HG02938 (cell line): ENCODE results near the gene CDC42BPB.

Experiments used
- ATAC-seq: cut with Tn5 transposase; IDR thresholded peaks from one replicate; pipeline ENCODE4 v1.9.1; 2021; ENCODE audit warnings: mild to moderate bottlenecking, moderate library complexity; ENCODE audit not compliant: unreplicated experiment

CDC42BPB gene

DNA sequence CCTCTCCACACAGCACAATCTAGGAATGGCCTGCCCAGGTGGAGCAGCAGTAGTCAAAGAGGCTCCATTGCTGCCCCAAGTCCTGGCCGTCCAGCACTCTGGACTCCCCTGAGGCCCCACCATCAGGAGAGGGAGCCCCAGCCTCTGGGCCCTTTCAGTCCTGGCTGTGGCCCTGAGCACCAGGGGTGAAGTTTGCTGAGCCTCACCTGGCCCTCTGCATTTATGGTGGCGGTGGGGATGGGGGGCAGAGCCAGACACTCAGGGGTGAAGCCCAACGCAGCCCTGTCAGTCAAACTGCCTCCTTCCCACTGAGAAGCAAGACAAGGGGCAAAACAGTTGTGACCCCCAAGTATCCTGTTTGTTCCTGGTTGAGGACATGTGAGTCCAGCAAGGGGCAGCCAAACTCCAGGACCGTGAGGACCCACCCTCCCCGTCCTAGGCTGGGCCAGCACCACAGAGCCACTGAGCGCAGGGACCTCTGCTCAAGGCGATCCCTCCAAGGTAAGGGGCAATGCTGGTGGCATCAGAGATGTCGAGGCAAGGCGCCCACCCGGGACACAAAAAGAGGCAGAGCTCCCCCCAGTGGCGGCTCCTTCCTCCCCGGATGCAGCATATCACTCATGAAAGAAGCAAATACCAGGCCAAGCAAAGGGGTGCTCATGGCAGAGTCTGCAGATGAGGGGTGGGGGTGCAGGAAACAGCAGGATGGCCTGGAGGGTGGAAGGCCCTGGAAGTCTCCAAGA is 139.7 kb downstream of the CDC42BPB start:
- ATAC-seq: no peak

DNA sequence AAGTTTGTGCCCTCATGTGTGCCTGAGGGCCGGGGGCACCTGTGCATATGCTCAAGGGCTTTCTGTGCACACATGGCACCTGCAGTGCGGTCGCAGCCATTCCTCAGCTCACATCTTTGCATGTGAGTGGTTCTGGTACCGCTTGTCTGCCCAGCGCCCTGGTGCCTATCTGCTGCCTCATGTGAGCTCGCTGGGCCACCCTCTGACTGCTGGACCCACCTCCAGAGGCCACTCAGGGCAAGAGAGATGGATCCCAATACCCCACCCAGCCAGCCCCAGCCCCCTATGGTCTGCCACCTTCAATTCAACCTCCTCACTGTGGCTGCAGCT is 140.3 kb downstream of the CDC42BPB start:
- no peak for ATAC-seq

DNA sequence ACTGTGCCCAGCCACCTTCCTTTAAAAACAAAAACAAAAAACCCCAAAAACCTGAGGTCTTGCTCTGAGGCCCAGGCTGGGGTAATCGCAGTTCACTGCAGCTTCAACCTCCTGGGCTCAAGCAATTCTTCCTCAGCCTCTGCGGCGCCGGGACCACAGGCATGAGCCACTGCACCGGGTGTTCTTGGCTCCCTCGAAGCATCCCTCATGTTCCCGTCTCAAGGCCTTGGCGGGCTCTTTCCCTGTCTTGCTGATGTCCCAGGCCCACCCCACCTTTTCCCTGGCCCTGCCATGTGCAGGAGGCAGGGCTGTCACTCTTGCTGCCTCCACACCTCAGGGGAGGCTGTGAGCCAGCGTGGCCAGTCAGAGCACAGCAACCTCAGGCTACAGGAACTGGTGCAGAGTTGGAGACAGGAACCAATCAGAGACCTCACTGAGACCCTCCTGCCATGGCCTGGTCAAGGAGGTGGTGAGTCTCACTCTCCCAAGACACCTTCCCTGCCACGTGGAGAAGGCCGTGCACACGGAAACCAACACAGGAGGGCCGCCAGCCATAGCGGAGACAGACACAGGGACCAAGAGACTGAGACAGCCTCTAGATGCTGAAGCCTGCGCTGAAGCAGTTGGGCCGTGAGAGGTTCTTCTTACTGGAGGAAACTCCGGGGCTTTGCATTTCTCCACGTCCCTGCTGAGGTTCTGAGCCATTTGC is 140.8 kb downstream of the CDC42BPB start:
- no peak for ATAC-seq

DNA sequence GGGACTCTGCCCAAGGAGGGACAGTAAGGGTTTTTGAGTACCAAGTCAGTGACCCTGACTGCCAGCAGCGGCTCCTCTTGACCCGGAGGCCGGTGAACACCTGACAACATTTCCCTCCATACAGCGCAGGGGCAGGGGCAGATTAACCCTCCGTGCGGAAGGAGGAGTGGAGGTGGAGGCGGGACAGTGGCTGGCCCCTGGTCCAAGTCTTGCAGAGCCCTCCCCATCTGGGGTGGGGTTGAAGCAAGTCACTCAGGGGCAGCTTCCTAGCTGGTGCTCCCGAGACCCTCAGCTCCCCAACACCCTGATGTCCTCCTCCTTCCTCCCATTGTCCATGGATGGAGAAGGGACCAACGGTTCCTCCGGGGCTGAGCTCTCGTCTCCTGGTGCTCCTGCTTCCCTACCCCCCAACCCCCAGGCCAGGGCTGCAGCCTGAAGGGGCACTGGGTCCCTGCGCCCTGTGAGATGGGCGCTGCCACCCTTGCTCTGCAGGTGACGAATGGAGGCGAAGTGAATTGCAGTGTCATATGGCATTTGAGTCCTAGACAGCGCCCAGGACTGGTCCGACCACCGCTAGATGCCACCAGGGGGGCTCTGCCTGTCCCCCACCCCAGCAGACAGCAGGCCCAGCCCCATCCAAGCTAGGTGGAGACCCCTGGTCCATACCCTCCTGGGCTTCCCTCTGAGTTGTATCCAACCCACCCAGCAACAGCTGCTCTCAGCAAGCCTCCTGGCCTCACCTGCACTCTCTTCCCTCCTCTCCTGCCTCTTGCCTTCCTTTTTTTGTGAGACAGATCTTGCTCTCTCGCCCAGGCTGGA is 141.8 kb downstream of the CDC42BPB start:
- ATAC-seq: no peak

DNA sequence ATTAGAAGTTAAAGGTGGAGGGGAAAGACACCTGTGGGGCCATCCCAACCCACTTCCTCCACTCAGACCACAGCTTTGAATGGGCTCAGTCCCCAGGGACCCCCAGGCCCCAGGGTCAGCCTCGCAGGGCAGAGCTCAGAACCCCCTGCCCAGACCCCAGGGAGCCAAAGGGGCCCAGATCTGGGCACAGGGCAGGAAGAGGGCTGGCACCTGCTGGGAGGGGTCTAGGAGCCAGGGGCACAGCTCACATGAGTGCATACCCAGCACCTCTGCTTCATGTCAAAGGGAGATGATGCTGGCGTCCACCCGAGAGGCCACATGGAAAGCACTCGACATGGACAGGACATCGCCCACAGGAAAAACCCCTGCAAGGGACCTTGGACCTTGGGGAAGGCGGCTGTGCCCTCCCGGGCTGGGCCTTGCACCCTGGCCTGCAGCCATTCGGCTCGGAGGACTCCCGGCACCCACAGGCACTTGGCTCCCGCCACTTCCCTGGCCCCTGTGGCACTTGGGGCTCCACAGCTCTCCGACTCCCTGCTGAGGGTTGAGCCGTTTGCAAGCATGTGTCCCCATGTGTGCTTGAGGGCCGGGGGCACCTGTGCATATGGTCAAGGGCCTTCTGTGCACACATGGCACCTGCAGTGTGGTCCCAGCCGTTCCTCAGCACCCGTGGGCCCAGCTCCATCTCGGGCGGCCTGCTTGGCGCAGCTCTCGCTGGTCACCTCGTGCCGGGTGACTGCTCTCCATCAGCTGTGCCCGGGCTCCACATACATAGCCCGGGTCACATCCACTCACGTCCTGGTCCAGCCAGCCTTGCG is 142.7 kb downstream of the CDC42BPB start:
- ATAC-seq: no peak

DNA sequence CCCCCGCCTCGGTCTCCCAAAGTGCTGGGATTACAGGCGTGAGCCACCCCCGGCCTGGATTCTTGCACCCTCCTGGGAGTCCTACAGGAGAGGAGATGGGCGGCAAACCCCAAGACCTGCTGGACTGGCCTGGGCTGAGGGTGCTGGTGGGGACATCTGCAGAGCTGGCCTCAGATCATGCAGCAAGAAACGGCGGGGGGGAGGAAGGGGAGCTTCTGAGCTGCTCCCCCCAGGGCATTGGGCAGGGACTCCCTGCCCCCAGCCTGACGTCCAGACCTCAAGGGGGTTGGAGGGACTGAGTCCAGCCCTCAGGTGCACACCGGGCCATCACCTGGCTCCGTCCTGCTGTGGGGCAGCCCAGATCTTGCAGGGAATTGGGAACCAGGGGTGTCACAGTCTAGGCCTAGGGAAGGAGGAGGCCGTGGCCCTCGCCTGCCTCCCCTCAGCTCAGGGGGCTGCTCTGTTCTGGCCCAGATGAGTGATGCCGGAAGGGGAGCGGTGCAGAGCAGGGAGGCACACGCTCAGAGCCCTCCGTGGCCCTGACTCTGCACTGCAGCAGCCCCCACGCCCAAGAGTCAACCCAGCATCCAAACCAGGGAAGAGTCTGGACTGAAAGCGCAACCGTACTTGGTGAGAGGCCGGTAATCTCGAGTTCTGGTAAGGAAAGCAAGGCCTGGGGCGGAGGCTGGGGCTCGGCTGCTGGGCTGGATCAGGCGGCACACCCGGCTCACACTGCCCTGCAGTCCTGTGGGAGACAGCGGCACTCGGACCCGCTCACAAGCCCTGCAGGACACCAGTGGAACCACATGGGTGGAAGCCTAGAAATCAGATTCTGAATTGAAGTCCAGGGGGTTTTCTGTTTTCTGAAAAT is 143.8 kb downstream of the CDC42BPB start:
- no peak for ATAC-seq

DNA sequence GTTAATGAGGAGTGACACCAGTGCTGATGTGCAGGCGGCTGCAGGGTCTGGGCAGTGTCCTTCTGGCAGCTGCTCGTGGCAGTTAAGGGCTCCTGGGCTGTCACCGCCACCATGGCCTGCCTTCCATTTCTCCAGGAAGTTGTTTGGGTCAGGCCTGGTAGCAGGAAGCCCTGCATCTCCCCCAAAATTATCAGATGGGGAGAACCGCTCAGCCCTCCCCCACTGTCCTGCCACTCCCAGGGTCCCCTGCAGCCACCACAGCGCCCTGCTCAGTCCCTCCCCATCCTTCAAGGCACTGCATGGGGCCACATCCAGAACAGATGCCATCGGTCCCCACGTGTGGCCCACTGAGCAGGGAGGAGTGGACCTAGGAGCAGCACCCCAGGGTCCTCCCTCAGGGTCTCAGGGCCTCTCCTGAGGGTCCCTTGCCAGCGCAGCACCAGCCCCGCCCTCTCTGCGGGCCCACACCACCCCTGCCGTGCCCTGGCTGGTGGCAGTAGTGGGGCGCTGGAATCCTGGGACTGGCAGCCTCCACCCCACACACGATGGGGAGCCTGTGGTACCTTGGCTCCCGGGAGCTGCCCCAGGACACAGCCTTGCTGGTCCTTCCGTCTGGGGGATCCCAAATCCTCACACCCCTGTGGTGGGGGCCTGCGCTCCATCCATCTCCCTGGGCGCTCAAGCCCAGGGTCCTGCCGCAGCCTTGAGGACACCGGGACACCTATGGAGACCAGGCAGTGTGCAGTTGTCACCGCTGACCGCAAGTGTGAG is 145.2 kb downstream of the CDC42BPB start:
- ATAC-seq: no peak

DNA sequence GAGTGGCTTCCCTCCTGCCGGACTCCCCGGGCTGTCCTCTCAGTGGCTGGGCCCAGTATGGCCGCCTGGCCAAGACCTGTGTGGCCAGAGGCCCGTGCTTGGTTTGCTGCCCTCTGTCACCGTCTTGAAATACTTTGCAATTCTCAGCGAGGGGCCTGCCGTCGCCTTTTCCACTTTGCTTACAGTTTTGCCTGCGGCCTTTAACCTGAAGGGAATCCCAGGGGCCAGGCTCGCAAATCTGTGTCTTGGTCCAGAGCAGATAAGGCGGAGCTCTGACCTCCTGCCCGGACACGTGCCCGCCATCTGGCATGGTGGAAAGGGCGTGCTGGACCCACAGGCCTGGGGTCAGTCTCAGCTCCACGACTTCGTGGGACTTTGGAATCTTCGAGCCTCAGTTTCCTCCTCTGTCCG is 145.8 kb downstream of the CDC42BPB start:
- no peak for ATAC-seq

DNA sequence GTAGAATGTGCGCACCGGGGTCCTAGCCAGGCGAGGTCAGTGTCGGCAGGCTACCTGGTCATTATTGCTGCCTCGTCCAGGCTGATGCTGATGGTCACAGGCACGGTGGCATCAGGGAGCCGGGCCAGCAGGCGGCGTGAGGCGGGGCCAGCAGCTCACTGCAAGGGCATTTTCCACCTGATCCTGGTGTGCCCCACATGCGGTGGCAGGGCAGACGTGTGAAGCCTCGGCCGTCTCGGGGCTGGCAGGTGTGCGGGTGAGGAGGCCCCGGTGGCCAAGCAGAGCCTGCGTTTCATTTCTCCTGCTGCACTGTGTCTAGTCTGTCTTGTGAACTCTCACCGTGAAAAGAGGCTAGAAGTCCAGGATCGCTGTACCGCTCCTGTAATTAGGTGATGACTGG is 146.9 kb downstream of the CDC42BPB start:
- ATAC-seq: no peak

DNA sequence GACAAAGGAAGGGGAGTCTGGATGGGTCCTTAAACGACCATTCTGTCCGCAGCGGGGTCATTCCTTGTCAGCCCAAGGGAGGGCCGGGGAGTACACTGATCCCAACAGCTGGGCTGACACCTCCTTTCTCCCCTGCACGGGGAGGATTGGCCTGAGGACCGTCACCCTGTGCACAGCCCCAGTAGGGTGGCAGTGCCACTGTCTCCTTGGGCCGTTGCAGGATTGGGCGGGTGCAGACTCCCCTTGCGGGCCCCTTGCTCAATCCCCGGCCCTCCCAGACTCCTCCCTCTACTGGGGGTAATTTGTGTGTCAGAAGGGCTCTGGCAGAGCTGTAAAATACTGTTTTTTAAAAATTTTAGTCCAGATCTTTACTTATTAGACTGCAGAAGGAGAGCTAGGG is 147.4 kb downstream of the CDC42BPB start:
- ATAC-seq: no peak

DNA sequence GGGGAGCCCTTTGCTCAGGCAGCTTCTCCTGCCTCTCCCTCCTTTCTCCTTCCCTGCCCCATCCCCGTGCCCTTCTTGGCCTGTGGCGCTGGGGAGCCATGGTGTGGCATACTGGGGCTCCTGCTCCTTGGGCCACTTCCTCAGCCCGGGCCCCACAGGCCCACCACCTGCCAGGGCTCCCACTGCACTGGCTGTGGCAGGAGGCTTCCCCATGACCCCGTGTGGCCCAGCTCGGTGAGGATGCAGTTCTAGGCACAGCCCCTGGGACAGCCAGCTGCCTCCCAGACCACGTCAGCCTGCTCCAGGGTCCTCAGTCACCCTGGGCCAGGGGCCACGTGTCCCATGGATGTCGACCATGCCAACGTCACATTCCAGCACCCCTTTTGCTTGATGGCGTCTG is 147.9 kb downstream of the CDC42BPB start:
- no peak for ATAC-seq

DNA sequence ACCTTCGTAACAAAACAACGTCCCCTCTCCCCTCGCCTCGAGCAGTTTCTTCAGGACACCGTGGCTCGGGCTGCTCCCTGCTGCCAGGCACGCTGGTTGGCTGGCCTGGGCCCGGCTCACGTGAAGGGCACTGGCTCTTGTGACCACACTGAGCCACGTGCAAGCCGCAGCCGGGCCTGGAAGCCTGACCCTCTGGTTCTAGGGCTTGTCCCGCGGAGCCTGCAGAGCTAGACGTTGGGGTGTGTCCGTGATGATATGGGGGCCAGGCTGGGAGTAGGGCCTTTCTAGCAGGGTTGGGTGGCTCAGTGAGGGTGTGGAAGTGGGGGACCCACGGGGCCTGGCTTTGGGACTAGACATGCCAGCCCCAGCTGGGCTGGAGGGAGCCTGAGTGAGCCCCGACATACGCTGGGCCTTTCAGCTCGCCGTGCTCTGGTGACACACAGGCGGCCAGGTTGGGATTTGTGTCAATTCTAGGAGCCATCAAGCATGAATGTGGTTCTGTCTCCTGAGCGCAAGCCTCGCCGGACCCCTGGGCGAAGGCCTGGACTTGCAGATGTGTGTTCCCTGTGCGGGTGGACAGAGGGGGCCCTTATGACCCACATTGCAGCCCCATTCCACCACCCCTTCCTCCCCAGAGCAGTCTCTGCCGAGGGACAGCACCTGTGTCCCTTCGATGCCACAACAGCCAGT is 148.4 kb downstream of the CDC42BPB start:
- ATAC-seq: no peak

DNA sequence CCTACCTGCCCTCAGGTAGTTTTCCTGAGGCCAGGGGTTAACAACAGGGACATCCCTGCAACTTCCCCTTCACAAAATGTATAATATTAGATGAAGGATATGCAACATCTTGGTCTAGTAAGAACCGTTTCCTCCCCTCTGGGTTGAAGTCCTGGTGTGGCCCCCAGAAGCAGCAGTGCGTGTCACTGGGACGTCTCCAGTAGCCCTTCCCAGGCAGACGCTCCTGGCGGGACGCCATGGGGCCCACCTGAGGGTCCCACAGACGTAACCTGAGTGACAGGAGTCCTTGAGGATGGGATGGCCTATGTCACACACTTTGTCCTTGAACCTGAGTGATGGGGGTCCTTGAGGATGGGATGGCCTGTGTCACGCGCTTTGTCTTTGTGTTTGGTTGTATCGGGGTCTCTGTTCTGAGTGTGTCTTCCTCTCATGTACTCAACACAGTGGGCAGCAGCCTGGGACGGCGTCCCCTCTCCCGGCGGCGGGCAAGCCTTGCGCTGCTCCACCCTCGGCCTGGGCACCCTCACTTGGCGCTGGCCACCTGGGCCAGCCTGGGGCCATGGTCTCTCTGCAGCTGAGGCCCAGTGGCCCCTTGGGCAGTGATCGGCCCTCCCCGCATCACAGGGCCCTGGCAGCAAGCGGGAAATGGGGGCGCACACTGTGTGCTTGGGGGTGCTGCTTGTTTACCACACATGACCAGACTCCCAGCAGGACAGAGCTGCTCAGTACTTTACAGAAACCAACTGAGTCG is 149.2 kb downstream of the CDC42BPB start:
- no peak for ATAC-seq

DNA sequence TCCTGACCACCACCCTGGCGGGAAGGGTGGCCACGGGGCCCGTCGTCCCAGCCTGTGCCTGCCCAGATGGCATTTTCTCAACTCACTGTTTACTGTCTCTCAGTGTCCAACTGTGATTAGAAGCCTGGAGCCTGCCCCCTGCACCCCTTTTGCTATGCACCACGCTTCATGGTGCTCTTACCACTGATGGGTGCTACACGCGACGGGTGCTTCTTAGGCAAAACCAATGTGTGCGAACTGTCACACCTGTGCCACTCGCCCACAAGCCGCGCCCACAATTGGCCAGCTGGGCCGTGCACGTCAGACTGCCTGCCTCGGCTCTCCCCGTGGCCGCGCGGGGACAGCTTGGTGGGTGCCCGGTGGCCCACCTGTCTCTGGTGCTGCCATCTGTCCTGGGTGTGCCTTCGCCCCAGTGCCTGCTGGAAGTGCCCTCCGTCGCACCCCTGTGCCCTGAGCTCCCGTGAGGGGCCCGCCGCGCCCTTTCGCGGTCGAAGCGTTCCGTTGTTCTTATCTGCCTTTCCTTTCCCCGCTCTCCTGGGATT is 150.0 kb downstream of the CDC42BPB start:
- no peak for ATAC-seq

DNA sequence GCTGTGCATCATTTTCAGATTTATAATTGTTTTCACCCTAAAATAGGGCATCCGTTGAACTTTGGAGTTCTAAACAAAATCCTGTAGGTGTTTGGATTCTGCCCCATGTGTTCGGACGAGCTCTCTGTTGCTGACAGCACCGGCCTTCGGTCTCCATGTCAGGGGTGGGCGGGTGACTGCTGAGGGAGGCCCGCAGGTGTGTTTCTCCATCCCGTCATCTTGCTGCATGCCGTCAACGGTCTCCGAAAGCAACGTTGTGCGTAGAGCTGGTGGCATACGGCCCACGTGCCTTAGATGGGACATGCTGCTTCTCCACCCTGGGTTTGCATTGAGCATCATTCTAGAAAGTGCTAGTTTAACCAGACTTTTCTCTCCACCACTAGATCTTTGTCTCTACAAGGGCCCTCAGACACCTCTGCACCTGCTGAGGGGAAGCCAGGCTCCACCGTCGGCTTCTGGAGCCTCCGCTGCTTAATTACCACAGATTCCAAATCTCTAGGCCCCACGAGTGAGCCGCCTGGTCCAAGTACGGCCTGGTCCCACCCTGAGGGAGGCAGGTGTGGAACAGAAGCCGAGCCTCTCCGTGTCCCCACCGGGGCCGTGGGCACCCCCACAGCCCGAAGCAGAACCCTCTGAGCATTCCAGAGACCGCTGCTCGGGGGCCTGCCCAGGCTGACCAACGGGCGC is 150.6 kb downstream of the CDC42BPB start:
- ATAC-seq: no peak

DNA sequence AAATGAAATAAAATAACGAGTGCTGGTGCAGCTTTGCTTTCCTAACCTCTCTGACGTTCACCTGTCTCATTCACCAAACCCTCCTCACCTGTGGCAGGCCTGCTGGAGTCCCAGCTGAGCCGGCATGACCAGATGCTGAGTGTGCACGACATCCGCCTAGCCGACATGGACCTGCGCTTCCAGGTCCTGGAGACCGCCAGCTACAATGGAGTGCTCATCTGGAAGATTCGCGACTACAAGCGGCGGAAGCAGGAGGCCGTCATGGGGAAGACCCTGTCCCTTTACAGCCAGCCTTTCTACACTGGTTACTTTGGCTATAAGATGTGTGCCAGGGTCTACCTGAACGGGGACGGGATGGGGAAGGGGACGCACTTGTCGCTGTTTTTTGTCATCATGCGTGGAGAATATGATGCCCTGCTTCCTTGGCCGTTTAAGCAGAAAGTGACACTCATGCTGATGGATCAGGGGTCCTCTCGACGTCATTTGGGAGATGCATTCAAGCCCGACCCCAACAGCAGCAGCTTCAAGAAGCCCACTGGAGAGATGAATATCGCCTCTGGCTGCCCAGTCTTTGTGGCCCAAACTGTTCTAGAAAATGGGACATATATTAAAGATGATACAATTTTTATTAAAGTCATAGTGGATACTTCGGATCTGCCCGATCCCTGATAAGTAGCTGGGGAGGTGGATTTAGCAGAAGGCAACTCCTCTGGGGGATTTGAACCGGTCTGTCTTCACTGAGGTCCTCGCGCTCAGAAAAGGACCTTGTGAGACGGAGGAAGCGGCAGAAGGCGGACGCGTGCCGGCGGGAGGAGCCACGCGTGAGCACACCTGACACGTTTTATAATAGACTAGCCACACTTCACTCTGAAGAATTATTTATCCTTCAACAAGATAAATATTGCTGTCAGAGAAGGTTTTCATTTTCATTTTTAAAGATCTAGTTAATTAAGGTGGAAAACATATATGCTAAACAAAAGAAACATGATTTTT is 151.9 kb downstream of the CDC42BPB start:
- no peak for ATAC-seq
